CD4-positive, alpha-beta T cell treated with Interleukin-17A for 1 hour (primary cell): ENCODE data around the gene MEGF6.

Experiments
- DNase-seq: peaks from one replicate; pipeline ENCODE4 v3.0.0-alpha.2; 2020

MEGF6 gene

GRCh38 chr1:3606779-3607702, 4.3 kb downstream of the MEGF6 start:
- no peak for DNase-seq

GRCh38 chr1:3604997-3605823, 6.1 kb downstream of the MEGF6 start:
- DNase-seq, result no peak

- DNase-seq, result no peak
Measured at GRCh38 chr1:3604468-3604974, 6.8 kb downstream of the MEGF6 start.

GRCh38 chr1:3603571-3604467, 7.5 kb downstream of the MEGF6 start:
- DNase-seq, result no peak

- no peak for DNase-seq
Measured at GRCh38 chr1:3603156-3603555, 8.2 kb downstream of the MEGF6 start.

- DNase-seq, result no peak
Measured at GRCh38 chr1:3602375-3602774, 8.9 kb downstream of the MEGF6 start.

GRCh38 chr1:3601743-3602142, 9.6 kb downstream of the MEGF6 start:
- DNase-seq, result no peak

- DNase-seq, result no peak
Measured at GRCh38 chr1:3600354-3600753, 11.0 kb downstream of the MEGF6 start.

GRCh38 chr1:3599816-3600215, 11.5 kb downstream of the MEGF6 start:
- DNase-seq, result no peak

GRCh38 chr1:3599286-3599811, 12.0 kb downstream of the MEGF6 start:
- no peak for DNase-seq

GRCh38 chr1:3598522-3599285, 12.6 kb downstream of the MEGF6 start:
- no peak for DNase-seq

- DNase-seq, result no peak
Measured at GRCh38 chr1:3598051-3598491, 13.2 kb downstream of the MEGF6 start.

- peak; percentile 17 for DNase-seq
Measured at GRCh38 chr1:3597599-3597964, 13.7 kb downstream of the MEGF6 start.

GRCh38 chr1:3596663-3597598, 14.4 kb downstream of the MEGF6 start:
- no peak for DNase-seq

- DNase-seq, result no peak
Measured at GRCh38 chr1:3595949-3596348, 15.4 kb downstream of the MEGF6 start.

GRCh38 chr1:3594706-3595377, 16.5 kb downstream of the MEGF6 start:
- DNase-seq, result no peak

GRCh38 chr1:3593745-3594144, 17.6 kb downstream of the MEGF6 start:
- no peak for DNase-seq

- no peak for DNase-seq
Measured at GRCh38 chr1:3593334-3593733, 18.0 kb downstream of the MEGF6 start.

GRCh38 chr1:3590951-3591865, 20.1 kb downstream of the MEGF6 start:
- no peak for DNase-seq
